Endometrium (tissue), 2 donors: Measurements from ENCODE around the gene EIF4G1.
"Not testable (repeated sequence)": the region's sequence is repeated elsewhere in the genome, so short reads cannot be mapped to it uniquely, and the experiment has no call there.

Experiments
- FAIRE-seq: peaks from 2 replicates; lab custom pipeline; 2012; peaks lifted over from hg19 to GRCh38; lab: Jason Lieb, UNC
- donor health status: control.
- donor health status: control.

The EIF4G1 gene

DNA sequence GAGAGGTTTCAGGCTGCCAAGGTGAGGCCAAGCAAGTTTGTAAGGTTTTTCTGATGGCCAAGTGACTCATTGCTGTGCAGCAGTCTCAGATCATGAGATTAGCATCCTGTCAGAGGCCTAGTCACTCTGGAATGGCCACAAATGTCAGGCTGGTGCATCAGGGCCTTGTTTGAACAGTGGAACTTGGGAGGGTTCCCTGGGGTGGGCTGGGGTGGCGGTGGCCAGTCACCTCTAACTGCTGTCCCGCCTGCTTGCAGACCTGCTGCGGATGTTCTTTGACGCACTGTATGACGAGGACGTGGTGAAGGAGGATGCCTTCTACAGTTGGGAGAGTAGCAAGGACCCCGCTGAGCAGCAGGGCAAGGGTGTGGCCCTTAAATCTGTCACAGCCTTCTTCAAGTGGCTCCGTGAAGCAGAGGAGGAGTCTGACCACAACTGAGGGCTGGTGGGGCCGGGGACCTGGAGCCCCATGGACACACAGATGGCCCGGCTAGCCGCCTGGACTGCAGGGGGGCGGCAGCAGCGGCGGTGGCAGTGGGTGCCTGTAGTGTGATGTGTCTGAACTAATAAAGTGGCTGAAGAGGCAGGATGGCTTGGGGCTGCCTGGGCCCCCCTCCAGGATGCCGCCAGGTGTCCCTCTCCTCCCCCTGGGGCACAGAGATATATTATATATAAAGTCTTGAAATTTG, 20.2 kb downstream of the EIF4G1 start:
- no peak for FAIRE-seq

DNA sequence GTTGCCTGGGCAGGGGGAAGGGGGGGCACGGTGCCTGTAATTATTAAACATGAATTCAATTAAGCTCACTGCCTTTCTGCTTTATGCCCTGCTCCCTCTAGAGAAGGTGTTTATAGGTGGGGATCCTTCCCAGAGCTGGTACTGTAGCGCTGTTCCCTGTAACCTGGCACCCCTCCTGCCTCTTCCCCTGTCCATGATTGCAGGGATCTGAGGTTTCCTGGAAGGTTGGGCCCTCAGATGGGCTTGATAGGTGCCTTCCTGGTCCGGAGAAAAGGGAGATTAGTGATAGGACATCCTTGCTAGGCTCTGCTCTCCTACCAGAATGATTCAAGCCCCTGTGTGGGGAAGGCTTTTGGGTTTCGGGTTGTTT, 20.9 kb downstream of the EIF4G1 start:
- no peak for FAIRE-seq

DNA sequence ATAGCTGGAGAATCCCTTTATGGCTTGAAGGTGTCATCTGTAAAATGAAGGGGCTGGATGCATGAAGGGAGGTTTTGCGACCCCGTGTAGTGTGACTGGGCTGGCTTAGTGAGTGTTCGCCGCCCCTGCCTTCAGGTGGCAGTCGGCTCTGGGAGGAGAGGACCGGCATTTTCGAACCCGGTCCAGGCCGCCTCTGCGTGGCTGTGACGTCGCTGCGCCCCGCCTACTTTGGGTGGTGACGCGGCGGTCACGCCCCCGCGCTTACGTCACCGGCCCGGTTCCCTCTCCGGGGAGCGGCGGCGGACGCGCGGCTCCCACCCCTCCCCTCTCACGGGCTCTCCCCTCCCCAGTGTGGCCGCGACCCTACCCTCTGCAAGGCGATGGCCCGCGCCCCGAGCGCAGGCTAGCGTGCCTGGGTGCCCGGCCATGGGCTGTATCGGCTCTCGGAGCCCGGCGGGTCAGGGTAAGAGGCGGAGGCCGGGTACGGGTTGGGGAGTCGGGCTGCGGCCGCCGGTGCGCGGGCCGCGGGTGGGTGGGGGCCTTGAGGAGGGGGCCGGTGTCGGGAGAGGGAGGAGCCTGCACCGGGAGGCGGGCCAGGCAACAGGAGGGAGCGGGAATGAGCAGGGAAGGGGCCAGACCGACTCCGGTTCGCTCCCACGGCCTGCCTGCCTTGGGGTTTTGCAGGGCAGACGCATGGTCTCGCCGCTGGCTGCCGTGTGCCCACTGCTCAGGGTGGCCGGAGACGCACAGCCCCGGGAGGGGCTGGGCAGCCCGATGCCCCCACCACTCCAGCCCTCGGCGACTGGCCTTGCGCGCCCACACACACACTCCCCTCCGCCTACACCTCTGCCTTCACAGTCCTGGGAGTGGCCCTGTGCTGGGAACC, 21.5 kb downstream of the EIF4G1 start:
- no peak for FAIRE-seq

DNA sequence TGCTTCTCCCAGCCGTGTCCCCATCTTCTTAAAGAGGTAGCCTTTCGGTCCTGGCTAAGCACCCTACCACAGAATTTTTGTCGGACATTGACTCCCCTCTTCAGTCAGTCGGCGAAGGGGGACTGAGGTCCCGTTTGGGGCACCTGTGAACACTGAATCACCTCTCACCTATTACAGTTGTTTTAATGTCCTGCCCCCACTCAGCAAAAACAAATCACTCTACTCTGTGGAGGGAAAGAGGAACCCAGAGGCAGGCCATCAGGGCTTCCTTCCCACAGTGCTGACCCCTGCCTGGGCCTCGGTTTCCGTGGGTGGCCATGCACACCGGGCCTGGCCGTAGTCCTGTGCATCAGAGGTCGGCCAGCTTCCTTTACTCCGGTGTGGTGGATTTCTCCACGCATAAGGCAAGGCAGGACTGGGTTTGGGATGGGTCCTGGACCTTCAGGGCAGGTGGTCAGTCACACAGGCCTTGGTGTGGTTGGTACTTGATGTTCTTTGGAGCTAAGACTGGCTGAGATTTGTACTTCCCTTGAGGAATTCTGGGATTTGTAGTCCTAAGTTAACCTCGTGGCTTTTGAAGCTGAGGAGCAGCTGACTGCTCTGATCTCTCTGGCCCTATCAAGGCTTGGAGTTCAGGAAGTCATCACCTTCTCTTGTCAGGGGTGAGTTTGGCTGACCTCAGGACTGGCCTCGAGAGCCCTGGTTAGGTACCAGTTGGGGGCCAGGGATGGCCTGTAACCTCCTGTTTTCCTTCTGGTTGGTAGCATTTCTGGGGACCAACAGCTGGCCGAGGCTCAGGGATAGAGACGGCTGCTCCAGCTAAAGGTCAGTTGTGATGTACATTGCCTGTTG, 22.4 kb downstream of the EIF4G1 start:
- no peak for FAIRE-seq

DNA sequence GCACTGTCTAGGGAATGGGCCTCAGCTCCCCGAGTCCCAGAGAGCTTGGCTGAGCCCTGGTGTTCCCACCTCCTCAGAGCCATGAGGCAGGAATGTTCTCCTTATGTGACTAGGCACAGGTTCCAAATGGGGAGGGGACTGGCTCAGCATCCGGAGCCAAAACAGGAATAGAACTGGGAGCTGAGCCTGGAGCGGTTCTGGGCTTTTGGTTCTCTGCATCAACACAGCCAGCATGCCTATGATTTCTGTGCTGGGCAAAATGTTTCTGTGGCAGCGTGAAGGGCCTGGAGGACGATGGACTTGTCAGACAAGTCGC, 23.0 kb downstream of the EIF4G1 start, which contains the start of gene FAM131A:
TSS of gene FAM131A (plus strand) at position 202 of the 316 bp plus-strand sequence. CDS start at position 233, 31 bp downstream.
- FAIRE-seq, result no peak

GRCh38 chr3:184337981-184338380, 23.6 kb downstream of the EIF4G1 start:
- FAIRE-seq, result no peak

- FAIRE-seq, result no peak
Measured at GRCh38 chr3:184338511-184338945, 24.1 kb downstream of the EIF4G1 start.

DNA sequence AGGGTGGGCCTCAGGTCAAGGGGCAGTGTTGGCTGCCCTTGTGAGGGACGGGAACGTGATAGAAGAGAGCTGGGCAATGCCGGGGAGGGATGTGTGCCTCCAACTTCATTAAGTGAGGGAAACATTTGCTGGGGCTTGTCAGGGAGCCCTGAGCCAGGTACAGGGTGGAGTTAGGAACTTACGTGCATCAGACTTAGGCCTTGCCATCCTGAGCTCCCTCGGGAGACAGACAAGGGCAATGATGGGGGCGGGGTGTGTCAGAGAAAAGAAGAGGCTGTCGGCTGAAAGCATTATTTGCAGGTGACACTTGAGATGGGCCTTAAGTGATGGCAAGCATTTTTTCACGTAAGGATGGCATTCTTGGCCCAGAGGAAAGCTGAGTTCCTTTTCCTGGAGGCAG, 24.6 kb downstream of the EIF4G1 start:
- FAIRE-seq, result no peak

DNA sequence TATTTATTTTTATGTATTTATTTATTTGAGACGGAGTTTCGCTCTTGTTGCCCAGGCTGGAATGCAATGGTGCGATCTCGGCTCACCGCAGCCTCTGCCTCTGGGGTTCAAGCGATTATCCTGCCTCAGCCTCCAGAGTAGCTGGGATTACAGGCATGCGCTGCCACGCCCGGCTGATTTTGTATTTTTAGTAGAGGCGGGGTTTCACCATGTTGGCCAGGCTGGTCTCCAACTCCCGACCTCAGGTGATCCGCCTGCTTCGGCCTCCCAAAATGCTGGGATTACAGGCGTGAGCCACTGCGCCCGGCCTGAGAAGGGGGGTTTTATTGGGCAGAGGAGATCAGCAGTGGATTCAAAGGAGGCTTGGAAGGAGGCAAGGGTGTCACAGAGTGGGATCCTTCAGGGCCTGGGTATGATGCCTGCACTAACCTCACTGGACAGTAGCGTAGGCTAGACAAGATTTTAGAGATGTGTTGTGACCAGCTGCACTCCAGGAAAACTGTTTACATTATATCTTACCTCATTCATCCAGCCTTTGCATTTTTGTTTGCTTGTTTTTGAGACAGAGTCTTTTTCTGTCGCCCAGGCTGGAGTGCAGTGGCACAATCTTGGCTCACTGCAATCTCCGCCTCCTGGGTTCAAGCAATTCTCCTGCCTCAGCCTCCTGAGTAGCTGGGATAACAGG, 25.2 kb downstream of the EIF4G1 start:
- not testable (repeated sequence) for FAIRE-seq

DNA sequence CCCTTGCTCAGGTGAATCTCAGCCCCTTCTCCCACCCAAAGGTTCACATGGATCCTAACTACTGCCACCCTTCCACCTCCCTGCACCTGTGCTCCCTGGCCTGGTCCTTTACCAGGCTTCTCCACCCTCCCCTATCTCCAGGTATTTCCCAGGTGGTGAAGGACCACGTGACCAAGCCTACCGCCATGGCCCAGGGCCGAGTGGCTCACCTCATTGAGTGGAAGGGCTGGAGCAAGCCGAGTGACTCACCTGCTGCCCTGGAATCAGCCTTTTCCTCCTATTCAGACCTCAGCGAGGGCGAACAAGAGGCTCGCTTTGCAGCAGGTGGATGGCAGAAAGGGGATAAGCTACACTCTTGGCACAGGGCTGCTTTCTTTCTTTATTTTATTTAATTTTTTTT, 27.5 kb downstream of the EIF4G1 start:
- no peak for FAIRE-seq

GRCh38 chr3:184343200-184343876, 28.9 kb downstream of the EIF4G1 start:
- FAIRE-seq, result no peak

GRCh38 chr3:184344579-184345316, 30.3 kb downstream of the EIF4G1 start:
- no peak for FAIRE-seq

DNA sequence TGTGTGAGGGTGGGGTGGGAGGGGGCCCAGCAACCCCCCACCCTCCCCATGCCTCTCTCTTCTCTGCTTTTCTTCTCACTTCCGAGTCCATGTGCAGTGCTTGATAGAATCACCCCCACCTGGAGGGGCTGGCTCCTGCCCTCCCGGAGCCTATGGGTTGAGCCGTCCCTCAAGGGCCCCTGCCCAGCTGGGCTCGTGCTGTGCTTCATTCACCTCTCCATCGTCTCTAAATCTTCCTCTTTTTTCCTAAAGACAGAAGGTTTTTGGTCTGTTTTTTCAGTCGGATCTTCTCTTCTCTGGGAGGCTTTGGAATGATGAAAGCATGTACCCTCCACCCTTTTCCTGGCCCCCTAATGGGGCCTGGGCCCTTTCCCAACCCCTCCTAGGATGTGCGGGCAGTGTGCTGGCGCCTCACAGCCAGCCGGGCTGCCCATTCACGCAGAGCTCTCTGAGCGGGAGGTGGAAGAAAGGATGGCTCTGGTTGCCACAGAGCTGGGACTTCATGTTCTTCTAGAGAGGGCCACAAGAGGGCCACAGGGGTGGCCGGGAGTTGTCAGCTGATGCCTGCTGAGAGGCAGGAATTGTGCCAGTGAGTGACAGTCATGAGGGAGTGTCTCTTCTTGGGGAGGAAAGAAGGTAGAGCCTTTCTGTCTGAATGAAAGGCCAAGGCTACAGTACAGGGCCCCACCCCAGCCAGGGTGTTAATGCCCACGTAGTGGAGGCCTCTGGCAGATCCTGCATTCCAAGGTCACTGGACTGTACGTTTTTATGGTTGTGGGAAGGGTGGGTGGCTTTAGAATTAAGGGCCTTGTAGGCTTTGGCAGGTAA, 31.1 kb downstream of the EIF4G1 start:
- FAIRE-seq, result no peak

GRCh38 chr3:184346480-184347190, 32.2 kb downstream of the EIF4G1 start:
- FAIRE-seq, result no peak

DNA sequence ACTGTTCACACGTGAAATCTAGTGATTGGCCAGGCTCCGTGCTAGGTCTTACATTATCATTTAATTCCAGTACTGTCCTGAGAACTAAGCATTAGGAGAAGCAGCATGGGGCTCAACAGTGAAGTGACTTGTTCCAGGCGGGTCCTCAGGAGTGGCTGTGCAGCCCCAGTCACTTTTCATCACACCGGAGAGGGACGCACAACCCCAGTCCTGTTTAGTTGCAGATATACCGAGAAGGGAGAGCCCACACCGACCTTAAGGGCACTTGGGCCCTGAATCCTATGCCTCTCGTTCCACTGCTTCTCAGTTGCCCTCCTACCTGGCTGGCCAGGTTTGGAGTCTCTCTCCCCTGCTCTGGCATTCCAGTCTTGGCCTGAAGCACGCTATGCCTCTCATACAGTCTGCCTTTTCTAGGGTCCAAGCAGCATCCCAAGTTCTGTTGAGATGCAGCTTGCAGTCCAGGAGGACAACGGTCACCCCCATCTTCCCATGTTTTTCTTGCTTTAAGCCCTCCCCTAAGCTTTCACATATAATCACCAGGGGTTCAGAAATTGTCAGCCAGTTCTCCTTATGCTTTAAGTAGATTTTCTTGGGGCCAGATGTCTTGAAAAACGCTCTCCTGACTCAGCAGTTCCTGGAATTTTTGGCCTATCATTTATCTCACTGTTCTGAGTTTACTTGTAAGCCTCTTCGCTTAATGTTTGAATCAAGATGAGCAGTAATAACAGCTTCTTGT, 33.1 kb downstream of the EIF4G1 start:
- FAIRE-seq, result no peak

DNA sequence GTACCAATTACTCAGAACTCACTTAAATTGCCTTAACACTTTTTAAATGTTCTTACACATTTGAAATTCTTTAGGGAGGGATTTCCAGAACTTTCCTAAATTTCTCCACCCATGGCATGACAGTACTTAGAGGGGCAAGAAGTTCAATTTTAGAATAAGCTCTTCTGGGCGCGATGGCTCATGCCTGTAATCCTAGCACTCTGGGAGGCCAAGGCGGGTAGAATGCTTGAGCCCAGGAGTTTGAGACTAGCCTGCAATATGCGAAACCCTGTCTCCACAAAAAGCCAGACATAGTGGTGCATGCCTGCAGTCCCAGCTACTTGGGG, 33.6 kb downstream of the EIF4G1 start:
- FAIRE-seq, result no peak

DNA sequence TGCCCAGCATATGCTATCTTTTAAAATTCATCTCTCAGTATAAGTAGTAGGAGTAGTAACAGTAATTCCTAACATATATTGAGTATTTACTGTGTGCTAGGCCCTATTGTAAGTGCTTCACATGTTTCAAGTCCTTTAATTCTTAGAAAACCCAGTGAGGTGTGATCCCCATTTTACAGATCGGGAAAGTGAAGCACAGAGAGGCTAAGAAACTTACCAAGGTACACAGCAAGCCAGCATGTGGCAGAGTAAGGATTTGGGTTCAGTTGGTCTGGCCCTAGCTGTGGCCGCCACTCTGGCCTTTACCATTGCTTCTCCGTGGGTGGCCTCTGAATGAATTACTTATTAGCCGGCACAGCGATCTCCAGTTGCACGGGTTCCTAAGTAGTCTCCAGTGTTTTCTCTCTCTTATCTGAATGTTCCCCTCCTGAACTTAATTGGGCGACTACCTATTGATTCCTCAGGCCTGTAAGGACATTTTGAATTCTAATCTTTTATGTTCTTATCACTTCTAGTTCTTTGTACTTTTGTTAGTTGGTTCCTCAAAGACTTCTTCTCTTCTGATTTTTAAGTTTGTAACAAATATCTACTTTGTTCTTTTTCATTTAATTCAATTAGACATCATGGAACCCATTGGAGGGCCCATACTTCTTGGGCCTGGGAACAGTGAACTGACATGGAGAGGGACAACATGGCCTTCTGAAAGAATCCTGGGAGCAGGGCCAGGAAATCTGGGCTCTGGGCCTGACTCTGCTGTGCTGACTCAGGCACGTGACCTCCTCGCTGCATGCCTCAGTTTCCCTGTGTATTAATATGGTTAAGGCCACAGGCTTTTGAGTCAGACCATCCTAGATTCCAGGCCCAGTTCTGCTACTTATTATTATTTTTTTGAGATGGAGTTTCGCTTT, 35.4 kb downstream of the EIF4G1 start:
- FAIRE-seq, result no peak

DNA sequence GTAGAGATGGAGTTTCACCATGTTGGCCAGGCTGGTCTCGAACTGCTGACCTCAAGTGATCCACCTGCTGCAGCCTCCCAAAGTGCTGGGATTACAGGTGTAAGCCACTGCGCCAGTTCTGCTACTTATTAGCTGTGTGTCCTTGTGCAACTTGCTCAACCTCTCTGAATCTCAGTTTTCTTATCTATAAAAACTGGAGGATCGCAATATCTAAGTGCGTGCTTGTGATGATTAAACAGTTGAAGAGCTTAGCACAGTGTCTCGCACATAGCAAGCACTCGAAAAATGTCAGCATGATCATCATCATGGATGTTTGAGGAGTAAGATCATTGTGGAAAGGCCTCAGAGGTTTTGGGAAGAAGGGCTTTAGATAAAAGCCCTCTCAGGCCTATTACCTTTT, 36.2 kb downstream of the EIF4G1 start:
- FAIRE-seq, result no peak
